ENCODE data around the gene RGL1.
A peak's percentile ranks its signal among the peaks of the same experiment; 100 is the strongest.

The RGL1 gene

DNA sequence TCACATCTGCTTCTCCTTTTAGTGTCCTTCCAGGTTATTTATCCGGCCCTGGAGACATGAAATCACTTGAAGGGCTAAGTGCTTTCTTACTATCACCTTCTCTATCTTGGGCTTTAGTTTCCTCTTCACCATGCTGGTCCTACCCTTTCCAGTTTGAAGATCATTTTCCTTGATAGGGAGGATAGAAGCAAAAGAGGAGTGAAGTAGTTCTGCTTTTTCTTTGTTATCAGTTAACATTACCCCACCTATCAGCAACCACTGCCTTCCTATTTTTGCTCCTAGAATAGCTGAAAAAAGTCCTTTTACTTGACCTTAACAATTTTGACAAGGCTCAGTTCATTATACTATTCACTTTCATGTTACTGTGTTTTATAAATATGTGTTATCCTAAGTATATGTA, 19.4 kb downstream of the RGL1 start:
- DNase-seq: no peak

DNA sequence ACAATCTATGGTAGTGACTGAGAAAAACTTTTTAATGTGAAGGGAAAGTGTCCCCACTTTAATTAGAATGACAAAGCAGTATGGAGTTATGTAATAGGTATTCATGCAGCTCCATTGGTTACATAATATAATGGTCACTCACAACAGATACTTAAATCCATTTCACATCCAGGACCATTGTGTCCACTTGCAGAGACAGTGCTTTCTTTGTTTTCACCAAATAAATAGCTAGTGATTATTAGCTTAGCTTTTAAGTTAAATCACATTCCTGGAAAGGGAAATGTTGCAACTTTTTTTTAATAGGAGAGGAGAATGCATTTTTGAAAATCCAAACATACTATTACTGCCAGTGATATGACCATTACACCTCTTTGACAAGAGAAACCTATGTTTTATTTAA, 22.9 kb downstream of the RGL1 start:
- no peak for DNase-seq

DNA sequence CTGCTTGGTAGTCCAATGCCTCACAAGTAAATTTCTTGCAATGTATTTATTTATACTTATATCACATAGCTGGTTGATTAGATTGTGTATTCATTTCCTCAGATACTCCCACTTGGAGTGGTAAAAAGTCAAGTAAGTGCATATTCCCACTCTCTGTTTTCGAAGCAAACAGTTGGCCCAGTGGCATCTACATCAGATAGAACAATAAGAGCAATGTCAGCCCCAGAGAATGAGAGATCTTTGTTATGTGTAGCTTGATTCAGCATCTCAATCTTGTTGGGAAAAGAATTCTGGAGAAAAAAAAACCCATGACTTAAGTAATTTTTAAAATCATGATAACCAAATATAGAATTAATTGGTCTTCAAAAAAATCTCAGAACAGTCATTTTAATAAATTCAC, 25.5 kb downstream of the RGL1 start:
- DNase-seq: no peak

DNA sequence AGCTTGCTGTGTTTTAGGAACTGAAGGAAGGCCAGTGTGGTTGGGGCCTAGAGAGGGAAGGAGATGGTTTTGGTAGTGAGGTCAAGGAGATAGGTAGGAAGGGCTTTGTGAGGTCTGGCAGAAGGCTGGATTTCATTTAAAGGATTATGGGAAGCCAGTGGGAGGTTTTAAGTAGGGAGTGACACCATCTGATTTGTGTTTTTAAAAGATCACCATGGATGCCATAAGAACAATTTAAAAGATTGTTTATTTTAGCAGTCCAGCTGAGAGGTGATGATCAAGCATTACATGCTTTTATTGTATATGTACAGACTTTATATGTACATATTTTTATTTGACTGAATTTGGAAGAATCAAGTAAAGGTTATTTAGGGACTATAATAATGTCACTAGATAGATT, 26.4 kb downstream of the RGL1 start:
- no peak for DNase-seq

DNA sequence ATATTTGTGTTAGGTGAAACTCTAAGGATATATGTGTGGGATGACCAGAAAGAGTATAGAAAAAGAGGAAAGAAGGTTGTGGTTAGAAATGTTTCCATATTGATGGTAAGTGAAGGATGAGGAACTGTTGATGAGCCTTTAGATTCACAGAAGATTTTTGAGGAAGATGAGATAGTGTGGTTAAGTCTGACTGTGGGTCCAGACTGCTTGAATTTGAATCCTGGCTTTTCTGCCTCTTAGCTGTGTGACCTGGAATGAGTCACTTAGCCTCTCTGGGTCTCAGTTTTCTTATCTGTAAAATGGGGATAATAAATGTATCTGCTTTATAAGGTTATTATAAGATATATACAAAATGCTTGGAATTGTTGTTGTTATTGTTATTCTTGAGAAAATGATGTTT, 27.5 kb downstream of the RGL1 start:
- DNase-seq: no peak

DNA sequence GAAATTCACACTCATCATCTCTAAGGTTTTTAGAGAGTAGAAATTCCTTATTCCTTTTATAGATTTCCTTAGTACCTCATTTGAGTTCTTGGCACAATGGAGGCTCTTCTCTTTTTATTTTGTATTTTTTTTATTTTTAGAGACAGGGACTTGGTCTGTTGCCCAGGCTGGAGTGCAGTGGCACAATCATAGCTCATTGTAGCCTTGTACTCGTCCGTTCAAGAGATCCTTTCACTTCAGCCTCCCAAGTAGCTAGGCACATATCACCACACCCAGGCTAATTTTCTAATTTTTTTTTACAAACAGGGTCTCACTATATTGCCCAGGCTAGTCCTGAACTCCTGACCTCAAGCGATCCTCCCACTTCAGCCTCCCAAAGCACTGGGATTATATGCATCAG, 29.6 kb downstream of the RGL1 start:
- no peak for DNase-seq

DNA sequence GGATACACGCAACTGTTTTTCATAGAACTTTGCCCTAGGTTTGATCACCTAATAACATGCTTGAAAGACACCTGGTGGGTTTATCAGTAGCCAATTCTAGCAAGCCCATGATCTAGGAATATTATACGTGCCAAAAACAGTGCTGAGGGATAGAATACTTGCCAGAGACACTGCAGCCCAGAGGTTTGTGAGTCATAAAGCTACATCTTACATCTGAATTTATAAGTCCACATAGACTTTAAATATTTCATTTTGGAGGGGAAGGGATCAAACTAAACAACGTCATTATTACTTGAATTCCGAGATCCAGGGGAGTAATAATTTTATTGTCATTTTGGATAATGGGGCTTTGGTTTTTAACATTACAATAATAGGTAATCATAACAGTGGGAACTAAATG, 31.7 kb downstream of the RGL1 start:
- no peak for DNase-seq

DNA sequence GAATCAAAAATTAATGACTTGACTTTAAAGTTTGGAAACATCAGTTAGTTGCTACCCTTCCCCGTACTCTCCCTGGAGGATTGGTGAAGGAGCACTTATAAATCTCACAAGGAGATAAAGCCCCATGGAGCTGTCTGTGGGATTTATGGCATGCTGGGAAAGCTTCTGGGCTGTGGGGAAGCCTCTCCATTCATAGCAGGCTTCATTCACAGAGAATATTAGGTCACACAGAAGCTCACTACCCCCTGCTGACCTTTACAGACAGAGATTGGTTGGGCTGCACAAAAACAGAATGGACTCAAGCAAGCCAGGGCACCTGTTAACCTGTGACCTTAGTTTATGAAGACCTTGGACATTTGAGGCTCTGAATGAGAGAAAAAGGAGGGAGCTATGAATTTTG, 32.1 kb downstream of the RGL1 start:
- DNase-seq: no peak

DNA sequence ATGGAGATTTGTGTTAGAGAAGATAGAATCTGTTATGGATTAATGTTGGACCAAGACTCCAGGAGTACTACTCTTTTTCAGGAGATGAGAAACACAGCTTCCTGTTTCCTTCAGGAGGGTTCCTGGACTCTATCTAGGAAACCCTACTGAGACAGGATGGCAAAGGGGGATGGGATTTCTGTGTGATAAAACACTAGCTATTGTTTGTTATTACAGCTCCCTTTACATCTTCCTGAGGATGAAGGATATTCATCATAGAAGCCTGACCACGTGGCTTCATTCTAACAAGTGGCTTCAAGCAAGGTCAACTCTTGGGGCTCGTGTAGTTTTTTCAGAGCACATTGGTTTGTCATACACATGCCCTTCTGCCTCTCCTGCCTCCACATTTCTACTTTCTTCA, 33.3 kb downstream of the RGL1 start:
- DNase-seq: no peak

DNA sequence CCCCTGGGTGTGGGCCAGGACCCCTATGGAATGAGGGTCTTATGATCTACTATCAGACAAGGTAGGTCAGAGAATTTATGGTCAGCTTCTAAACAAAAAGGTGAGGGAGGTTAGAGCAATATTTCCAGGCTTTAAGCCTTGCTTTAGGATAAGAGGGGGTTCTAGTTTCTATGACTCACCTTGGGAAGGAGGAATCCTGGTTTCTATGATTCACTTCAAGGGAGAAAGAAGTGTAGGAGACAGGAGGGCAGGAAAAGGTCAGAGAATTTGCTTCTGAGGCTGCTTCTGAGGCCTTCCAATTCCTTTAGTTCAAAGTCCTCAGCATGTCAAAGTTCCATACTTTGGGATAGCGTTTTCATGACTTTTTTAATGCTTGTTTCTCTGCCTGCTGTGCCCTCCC, 35.2 kb downstream of the RGL1 start:
- DNase-seq: no peak

DNA sequence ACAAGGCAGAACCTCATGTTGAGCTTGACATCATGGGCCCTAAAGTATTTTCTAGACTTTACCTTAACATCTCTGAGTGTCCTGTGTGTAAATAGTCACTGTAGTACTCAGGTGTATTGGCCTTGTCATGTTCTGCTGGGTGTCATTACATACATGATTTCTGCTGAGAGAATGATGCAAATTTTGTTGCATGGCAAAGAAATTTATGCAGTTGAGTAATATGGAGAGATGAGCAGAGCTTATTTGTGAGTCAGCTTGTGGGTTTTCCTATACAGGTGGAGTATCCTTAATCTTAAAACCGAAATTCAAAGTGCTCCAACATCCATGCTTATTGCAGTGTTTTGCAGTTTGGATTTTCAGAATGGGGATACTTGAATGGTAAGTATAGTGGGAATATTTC, 36.6 kb downstream of the RGL1 start:
- DNase-seq: no peak

DNA sequence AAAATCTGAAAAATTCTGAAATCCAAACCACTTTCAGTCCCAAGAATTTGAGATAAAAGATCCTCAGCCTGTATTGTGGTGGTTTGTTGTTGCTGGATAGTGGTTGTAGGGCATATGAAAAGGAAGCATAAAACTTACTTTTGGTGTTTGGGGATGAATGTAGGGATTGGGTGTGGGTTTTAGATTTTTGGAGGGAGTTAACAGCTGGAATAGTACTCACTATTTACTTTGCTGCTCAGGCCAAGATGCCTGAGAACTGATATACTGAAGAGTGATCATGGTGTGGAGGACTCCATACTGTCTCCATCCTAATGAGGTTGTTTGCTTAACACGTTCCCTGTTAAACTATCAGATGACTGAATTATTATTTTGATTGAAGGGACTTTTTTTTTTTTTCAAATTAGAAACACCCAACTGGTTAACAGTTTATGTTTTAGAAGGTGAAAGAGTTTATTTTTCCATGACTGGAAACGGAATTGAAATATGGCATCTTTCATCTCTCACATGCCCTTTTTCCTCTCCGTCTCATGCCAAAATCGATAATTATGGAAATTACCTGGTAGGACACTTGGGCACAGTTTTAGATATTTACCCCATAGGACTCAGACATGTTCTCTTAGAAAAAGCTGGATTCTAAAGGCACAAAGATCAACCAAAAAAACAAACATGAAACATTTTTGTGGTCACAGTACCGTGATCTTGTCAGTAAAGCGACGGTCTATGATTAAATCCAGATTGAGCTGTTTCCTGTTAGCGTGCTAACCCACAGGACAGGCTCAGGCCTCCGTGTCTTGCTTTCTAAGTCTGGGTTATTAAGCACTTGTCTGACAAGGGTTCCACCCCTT, 37.3 kb downstream of the RGL1 start:
- peak; percentile 37 for DNase-seq

DNA sequence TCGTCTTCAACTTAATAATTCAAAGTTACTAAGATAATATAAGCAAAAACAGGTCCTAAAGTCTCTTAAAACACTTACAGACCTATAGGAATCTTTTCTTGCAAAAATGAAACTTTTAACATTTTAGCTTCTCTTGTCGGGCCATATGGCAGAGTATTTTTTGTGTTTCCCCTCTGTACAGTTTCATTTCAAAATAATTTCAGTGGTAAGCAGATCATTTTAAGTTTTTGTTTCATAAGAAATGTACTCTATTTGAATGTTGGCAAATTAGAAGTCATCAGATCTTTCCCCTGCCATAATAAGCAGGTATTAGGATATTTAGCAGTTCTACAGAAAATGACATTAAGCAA, 37.9 kb downstream of the RGL1 start:
- no peak for DNase-seq

DNA sequence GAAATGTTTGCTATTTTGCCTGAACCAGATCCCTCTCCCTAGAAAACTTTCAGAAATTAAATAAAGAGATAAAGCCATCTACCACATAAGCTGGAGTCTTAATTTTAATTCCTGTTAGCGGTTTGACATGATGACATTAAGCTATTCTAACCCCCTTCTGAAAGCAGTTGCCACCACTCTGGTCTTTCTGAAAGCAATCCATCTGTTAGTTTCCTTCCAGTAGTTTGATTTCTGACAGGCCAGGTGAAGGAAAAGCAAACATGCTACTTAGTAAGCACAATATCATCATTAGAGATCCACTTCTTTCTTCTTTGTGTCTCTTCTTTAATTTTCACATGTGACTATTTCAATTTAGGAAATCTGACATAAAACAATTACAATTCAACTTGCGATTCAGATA, 39.9 kb downstream of the RGL1 start:
- no peak for DNase-seq

DNA sequence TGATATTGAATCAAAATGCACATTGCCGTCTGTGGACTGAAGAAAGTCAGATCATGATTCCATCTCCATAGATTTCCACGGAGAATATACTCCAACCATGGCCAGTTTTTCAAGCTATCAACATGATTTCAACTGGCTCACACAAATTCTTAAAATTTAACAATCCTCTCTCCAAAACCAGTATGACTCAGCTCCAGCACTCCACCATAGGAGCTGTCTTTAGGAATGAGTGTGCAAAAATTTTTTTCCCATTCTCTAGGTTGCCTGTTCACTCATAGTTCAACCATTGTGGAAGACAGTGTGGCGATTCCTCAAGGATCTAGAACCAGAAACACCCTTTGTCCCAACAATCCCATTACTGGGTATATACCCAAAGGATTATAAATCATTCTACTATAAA, 40.8 kb downstream of the RGL1 start:
- no peak for DNase-seq

DNA sequence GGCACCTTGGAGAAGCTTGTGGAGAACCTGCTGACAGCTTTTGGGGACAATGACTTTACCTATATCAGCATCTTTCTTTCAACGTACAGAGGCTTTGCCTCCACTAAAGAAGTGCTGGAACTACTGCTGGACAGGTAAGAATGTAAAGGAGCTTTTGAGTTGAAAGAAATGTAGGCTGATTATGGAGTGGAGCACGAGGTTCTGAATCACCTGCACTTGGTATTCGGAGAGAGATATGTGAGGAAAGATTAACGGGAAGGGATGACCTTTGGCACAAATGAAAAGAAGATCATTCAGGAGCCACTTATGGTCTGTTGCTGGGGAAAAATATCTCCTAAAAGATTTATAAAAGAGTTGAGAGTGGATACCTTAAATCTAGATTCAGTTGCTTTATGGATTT, 42.7 kb downstream of the RGL1 start:
- no peak for DNase-seq

DNA sequence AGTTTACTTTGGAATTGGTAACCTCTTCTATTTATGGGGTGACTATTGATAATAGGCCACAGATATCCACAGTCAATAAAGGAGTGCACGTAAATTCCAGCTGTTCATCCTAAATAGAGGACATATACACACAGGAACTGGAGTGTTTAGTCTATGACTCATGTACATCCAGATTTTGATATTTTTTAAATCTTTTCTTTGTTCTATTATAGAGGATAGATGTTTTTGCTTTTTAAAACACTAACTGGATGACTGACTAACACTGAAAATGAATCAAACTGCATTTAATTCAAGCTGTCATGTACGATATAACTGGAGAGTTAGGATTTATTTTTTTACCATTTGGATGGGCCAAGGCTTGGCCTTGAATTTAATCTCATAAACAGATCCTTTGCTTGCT, 45.9 kb downstream of the RGL1 start:
- DNase-seq: no peak

DNA sequence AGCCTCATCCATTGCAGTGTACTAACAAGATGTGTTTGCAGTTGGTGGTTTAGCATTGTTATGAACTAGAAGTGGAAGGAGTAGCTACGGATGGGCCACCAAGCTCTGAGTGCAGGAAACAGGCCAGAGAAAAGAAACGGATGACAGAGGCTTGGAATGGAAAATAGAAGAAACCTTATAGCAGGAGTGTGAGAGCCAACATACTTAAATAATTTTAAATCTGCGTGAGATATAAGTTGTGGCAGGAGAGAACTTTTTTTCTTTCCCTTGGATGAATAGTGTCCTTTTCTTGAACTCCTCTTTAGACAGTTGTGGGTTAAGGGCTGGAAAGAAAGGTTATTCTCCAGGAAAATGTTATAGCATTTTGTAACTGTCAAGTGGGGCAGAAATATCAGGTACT, 54.2 kb downstream of the RGL1 start:
- DNase-seq: no peak

DNA sequence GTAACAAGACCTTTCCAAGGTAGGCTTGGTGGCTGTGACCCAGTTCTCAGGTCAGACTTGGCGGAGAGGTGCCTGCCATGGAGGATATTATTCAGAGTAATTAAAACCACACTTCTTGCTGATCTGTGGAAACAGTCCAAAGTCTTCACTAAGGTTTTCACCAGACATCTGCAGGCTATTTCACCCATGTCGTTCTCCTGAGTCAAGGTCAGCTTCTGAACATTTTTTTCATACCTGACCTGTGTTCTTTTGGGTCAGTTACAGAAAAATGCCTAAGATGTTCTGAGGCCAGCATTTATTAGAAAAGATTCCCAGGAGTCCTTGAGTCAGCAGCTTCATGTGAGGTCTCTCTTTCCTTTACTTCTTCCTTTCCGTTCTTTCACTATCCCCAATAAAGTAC, 54.9 kb downstream of the RGL1 start:
- no peak for DNase-seq

DNA sequence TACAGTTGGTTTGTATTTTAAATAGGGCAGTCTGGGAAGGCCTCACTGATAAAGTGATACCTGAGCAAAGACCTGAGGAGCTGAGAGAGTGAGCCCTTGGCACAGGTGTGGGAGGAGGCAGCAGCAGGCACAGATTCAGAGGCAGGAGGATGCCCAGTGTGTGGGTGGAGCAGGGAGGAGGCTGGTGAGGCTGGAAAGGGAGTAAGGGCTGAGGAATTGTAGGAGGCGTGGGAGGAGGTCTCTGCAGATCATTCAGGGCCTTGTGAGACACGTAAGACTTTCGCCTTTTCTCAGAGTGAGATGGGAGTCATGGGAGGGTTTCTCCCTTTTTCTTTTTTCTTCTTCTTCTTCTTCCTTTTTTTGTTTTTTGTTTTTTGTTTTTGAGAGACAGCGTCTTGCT, 58.0 kb downstream of the RGL1 start:
- no peak for DNase-seq

DNA sequence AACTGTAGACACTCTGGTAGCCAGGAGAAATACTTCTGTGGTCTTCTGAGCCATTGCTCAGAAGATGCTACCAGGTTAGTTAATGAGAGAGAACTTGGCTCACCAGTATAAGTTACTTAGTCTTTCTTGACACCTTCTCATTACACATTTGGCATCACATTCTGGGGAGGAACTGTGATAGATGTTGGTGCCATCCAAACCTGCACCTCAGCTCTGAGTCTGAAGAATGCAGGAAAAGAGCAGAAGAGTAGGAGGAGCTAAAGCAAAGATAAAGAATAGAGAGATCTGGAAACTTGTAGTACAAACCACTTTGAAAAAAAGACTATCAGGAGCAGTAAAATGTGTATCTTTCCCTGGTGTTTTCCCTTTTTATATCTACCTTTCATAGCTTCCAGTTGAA, 58.9 kb downstream of the RGL1 start:
- no peak for DNase-seq

DNA sequence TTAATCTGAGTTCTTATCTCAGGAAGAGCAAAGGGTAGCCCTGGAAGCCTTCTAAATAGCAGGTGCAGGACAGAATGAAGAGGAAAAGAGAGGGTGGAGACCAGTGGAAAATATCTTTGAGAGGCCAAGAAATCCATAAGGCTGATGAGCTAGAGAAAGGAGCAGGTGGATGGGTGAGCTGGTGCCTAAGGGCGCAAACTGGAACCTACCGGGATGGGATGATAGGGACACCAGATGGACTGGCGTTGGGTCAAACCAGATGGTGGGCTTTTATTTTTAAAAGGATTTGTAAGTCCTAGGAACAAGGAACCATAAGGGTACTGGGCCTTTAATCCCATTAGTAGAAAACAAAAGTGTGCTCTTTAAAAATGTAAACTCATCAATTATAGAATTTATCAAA, 59.7 kb downstream of the RGL1 start:
- DNase-seq: no peak

DNA sequence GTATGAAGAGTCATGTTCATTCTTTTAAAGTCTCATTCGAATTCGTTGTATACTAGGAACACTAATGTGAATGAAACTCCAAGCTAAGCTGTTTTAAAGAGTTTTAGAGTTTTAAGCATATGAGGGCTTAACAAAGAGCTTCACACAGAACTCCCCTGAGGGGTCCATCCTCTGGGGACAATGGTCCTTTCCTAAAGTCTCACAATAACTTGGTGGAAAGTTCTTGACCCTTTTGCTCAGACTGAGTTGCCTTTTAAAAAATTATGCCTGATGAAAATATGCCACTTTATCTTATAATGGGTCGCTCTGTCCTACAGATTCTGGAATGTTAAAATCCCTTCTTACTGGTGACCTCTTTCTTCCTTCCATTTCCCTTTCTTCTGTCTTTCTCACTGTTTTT, 64.3 kb downstream of the RGL1 start:
- DNase-seq: no peak

DNA sequence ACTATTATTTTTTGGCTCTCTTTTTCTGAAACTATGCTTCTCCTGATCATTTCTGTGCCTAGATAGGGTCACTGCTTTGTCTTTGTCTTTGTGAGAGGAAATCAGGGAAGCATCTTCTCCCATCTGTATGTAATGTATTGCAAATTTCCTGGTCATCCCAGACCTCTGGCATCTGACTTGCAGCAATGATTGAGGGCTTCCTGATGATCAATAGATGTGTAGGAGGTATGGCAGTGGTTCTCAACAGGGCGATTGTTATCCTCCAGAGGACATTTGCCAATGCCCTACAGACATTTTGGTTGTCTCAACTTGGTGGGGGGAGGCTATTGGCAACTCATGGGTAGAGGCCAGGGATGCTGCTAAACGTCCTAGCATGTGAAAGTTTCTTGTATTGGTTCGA, 64.7 kb downstream of the RGL1 start:
- no peak for DNase-seq

DNA sequence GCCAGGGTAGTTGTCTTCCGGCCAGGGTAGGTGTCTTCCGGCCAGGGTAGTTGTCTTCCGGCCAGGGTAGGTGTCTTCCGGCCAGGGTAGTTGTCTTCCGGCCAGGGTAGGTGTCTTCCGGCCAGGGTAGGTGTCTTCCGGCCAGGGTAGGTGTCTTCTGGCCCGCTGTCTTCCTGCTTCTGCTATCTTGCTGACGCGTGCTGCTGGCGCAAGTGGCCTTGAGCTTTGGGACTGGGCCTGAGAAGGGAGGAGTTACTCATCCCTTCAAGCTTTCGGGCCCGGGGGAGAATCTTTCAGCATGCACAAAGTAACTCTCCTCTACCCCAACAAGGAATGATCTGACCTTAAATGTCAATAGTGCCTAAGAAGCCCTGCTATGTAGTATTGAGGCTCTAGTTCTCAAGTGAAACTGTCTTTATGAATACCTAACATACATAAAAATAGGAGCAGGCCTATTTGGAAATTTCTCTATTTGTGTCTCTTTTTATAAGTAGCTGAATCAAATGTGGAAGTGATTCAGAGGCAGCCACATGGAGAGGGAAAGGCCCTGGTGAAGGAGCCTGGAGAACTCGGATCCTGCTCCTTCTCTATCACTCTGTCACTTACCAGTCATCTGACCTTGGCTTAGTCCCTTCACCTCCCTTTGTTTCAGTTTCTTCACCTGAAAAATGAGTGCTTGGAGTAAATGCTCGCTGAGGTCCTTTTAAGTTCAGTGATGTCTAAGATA, 65.6 kb downstream of the RGL1 start:
- no peak for DNase-seq
